ENCODE results near the gene STX1B. TPM values are rescaled to one million over a fixed set of nuclear protein-coding genes. Genes with fewer than 3 reads are reported as not detected.
"Not testable (repeated sequence)": the region's sequence is repeated elsewhere in the genome, so short reads cannot be mapped to it uniquely, and the experiment has no call there.

STX1B gene
- total RNA-seq, 4 donors from 2014 or later = 0.34 to 0.40 TPM; not detected in 2

DNA sequence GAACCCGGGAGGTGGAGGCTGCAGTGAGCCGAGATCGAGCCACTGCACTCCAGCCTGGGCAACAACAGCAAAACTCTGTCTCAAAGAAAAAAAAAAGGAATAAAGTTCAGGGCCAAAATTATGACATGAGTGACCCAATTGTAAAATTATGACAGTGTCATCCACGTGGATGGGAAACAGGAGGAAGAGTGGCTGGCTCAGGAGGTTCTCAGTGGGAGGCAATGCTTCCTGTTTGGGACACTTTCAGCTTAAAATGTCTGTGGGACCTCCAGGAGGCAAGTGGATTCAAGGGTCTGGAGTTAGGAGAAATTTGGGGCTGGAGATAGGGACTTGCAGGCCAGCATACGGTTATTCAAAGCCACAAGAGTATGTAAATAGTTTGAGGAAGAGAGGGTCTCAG lies 14.9 kb upstream of the STX1B start:
- no peaks in the 10 kb centered on the region for H3K36me3 ChIP-seq
- DNase-seq = no peak
- no peaks in the 10 kb centered on the region for H3K4me1 ChIP-seq
- intact Hi-C loops (cut with DNase I) = no loop called here
- H3K4me3 ChIP-seq (replicated peaks in 1 of 3) = no peak overlapping the region
- no peaks in the 10 kb centered on the region for H3K27me3 ChIP-seq
- TF ChIP-seq, protein P1, sequence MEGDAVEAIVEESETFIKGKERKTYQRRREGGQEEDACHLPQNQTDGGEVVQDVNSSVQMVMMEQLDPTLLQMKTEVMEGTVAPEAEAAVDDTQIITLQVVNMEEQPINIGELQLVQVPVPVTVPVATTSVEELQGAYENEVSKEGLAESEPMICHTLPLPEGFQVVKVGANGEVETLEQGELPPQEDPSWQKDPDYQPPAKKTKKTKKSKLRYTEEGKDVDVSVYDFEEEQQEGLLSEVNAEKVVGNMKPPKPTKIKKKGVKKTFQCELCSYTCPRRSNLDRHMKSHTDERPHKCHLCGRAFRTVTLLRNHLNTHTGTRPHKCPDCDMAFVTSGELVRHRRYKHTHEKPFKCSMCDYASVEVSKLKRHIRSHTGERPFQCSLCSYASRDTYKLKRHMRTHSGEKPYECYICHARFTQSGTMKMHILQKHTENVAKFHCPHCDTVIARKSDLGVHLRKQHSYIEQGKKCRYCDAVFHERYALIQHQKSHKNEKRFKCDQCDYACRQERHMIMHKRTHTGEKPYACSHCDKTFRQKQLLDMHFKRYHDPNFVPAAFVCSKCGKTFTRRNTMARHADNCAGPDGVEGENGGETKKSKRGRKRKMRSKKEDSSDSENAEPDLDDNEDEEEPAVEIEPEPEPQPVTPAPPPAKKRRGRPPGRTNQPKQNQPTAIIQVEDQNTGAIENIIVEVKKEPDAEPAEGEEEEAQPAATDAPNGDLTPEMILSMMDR (IDR thresholded peaks at IDR 0.05) = no peak
- TF ChIP-seq POLR2A (IDR thresholded peaks at IDR 0.05) = no peak
- no peaks in the 10 kb centered on the region for H3K9me3 ChIP-seq
- no peak overlapping the region for H3K27ac ChIP-seq
- 71 to 85% methylated on average over 5 of the region's 5 CpGs for WGBS, 2 donors

DNA sequence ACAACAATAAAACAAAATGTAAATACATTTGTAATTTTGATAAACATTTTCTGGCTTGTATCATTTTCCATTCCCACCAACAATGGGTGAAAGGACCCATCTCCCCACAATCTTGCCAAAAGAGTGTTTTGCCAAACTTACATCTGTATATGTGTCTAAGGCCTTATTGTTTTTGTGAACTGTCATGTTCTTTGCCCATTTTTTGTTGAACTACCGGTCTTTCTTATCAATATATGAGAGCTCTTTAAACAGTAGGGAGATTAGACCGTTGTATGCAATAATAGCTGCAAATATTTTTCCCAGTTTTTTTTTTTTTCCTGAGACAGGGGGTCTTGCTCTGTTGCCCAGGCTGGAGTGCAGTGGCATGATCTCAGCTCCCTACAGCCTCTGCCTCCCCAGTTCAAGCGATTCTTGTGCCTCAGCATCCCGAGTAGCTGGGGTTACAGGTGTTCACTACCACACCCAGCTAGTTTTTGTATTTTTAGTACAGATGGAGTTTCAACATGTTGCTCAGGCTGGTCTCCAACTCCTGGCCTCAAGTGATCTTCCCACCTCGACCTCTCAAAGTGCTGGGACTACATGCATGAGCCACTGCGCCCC lies 13.3 kb upstream of the STX1B start:
- no peak overlapping the region for H3K4me3 ChIP-seq (replicated peaks in 1 of 3)
- 72 to 75% methylated on average over 6 of the region's 6 CpGs for WGBS, 2 donors
- no peaks in the 10 kb centered on the region for H3K36me3 ChIP-seq
- no peaks in the 10 kb centered on the region for H3K27me3 ChIP-seq
- H3K9me3 ChIP-seq = no peaks in the 10 kb centered on the region
- no peaks in the 10 kb centered on the region for H3K4me1 ChIP-seq
- H3K27ac ChIP-seq = no peak overlapping the region
- DNase-seq = no peak
- intact Hi-C loops (cut with DNase I) = no loop called here
- TF ChIP-seq POLR2A (IDR thresholded peaks at IDR 0.05) = no peak
- TF ChIP-seq, protein P1 (IDR thresholded peaks at IDR 0.05) = no peak

DNA sequence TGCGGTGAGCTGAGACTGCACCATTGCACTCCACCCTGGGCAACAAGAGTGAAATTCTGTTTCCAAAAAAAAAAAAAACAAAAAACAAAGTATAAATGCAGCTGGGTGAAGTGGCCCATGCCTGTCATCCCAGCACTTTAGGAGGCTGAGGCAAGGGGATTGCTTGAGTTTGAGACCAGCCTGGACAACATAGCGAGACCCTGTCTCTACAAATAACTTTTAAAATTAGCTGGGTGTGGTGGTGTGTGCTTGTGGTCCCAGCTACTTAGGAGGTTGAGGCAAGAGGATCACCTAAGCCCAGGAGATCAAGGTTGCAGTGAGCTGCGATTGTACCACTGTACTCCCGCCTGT lies 12.8 kb upstream of the STX1B start:
- Histone ChIP-seq H3K36me3 (no peaks in the 10 kb centered on the region), H3K4me1 (no peaks in the 10 kb centered on the region), H3K4me3 (replicated peaks in 1 of 3) (no peak overlapping the region), H3K27me3 (no peaks in the 10 kb centered on the region), H3K27ac (no peak overlapping the region), H3K9me3 (no peaks in the 10 kb centered on the region)
- intact Hi-C loops (cut with DNase I) = no loop called here
- 87 to 88% methylated on average over 4 of the region's 4 CpGs for WGBS, 2 donors
- TF ChIP-seq, protein P1 (IDR thresholded peaks at IDR 0.05) = no peak
- TF ChIP-seq POLR2A (IDR thresholded peaks at IDR 0.05) = no peak
- no peak for DNase-seq

DNA sequence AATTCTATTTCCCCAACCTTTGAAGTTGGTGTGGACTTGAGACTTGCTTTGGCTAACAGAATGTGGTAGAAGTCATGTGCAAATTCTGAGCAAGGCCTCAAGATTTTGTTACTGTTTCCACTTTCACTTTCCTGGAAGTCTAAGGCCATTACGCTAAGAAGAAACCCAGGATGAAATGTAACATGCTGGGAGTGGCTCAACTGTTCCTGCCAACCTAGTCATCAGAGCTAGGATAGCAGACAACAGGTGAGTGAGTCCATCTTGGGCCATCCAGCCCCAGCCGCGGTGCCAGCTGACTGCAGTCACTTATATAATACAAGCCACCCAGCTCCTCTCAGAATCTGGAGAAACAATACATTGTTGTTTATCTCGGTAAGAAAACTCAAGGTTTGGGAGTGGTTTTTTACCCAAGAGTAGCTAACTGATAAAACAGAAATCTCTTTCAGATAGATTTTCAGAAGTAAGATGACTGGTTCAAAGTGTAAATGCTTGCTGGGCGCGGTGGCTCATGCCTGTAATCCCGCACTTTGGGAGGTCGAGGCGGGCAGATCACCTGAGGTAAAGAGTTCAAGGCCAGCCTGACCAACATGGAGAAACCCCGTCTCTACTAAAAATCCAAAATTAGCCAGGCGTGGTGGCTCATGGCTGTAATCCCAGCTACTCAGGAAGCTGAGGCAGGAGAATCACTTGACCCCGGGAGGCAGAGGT lies 12.3 kb upstream of the STX1B start:
- Histone ChIP-seq H3K27ac (no peak overlapping the region), H3K4me3 (replicated peaks in 1 of 3) (no peak overlapping the region), H3K36me3 (no peaks in the 10 kb centered on the region), H3K9me3 (no peaks in the 10 kb centered on the region), H3K27me3 (no peaks in the 10 kb centered on the region), H3K4me1 (no peaks in the 10 kb centered on the region)
- intact Hi-C loops (cut with DNase I) = no loop called here
- DNase-seq = no peak
- TF ChIP-seq POLR2A (IDR thresholded peaks at IDR 0.05) = no peak
- TF ChIP-seq, protein P1 (IDR thresholded peaks at IDR 0.05) = no peak
- 77% methylated on average over 12 of the region's 12 CpGs for WGBS, 2 donors

DNA sequence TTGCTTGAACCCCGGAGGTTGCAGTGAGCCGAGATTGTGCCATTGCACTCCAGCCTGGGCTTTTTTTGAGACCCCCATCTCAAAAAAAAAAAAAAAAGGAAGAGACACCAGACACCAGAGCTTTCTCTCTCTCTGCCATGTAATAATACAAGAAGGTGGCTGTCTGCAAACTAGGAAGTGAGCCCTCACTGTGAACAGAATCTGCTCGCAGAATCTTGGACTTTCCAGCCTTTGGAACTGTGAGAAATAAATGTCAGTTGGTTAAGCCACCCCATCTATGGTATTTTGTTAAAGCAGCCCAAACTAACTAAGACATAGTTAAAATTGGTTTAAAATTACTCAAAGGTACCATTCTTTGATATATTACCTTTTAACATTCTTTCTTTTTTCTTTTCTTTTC lies 10.1 kb upstream of the STX1B start:
- Histone ChIP-seq H3K36me3 (no peaks in the 10 kb centered on the region), H3K9me3 (no peaks in the 10 kb centered on the region), H3K4me1 (no peaks in the 10 kb centered on the region), H3K27me3 (no peaks in the 10 kb centered on the region), H3K27ac (no peak overlapping the region), H3K4me3 (replicated peaks in 1 of 3) (no peak overlapping the region)
- intact Hi-C loops (cut with DNase I) = no loop called here
- 90 to 91% methylated on average over 3 of the region's 3 CpGs for WGBS, 2 donors
- TF ChIP-seq POLR2A (IDR thresholded peaks at IDR 0.05) = no peak
- TF ChIP-seq, protein P1 (IDR thresholded peaks at IDR 0.05) = no peak
- DNase-seq = no peak

DNA sequence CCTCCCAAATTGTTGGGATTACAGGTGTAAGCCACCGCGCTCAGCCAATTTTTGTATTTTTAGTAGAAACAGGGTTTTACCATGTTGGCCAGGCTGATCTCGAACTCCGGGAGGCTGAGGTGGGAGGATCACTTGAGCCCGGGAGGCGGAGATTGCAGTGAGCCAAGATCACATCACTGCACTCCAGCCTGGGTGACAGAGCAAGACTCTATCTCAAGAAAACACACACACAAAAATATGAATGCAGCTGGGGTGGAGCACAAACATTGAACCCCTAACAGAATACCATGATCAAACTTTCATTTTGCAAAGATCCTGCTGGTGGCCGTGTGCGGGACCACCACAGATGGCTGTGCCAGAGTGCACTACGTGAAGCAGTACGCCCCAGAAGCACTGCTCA lies 7.3 kb upstream of the STX1B start:
- H3K4me3 ChIP-seq (replicated peaks in 1 of 3); H3K27ac ChIP-seq; intact Hi-C loops (cut with DNase I); H3K4me1 ChIP-seq; H3K27me3 ChIP-seq; H3K9me3 ChIP-seq; DNase-seq; H3K36me3 ChIP-seq: not testable (repeated sequence)
- WGBS, 2 donors = 88 to 94% methylated on average over 10 of the region's 10 CpGs
